MM.1S (cell line): ENCODE data around the gene MYD88.

Experiments
- CTCF ChIP-seq: fragments of 300-600 bp; sonication (generic); IDR thresholded peaks from 2 replicates; pipeline ENCODE4 v1.5.1; 2016; ENCODE audit warnings: antibody characterized with exemption, low read length, mixed read lengths
- EZH2 ChIP-seq: fragments of 300-600 bp; sonication (generic); optimal IDR thresholded peaks from 2 replicates; pipeline ENCODE3; 2017; ENCODE audit warnings: low read depth, mild to moderate bottlenecking, antibody characterized with exemption, low read length, mixed read lengths
- EZH2phosphoT487 ChIP-seq: fragments of 300-600 bp; sonication (generic); IDR thresholded peaks from 2 replicates; pipeline ENCODE4 v1.6.1; 2018; ENCODE audit warnings: antibody characterized with exemption, low read length

GRCh38 chr3:38169027-38169317, 30.5 kb downstream of the MYD88 start:
- TF ChIP-seq EZH2 (no peak), CTCF (no peak), EZH2phosphoT487 (no peak)
